SKM-1 (cell line): ENCODE measurements around the gene ALG12.
A peak's percentile ranks its signal among the peaks of the same experiment; 100 is the strongest.
"Not testable (repeated sequence)": the region's sequence is repeated elsewhere in the genome, so short reads cannot be mapped to it uniquely, and the experiment has no call there.

Experiments used
- DNase-seq: peaks from one replicate; lab custom pipeline; 2025; ENCODE audit not compliant: unreplicated experiment; lab: John Stamatoyannopoulos, UW

ALG12 gene

GRCh38 chr22:49946612-49947295 lies 28.5 kb upstream of the ALG12 start:
- no peak for DNase-seq

- DNase-seq: not testable (repeated sequence)
These were observed 27.0 kb upstream of the ALG12 start for GRCh38 chr22:49945042-49945794.

GRCh38 chr22:49944399-49944891 lies 26.2 kb upstream of the ALG12 start:
- DNase-seq: no peak

- no peak for DNase-seq
These were observed 25.6 kb upstream of the ALG12 start for GRCh38 chr22:49943771-49944398.

GRCh38 chr22:49943405-49943765 lies 25.1 kb upstream of the ALG12 start:
- DNase-seq: no peak

GRCh38 chr22:49942565-49943404 lies 24.5 kb upstream of the ALG12 start:
- DNase-seq: no peak

GRCh38 chr22:49941507-49942316 lies 23.5 kb upstream of the ALG12 start:
- DNase-seq: no peak

- DNase-seq: no peak
These were observed 20.4 kb upstream of the ALG12 start for GRCh38 chr22:49938565-49939136.

- no peak for DNase-seq
These were observed 19.7 kb upstream of the ALG12 start for GRCh38 chr22:49937758-49938564.

GRCh38 chr22:49936973-49937757 lies 18.9 kb upstream of the ALG12 start:
- DNase-seq: no peak

- DNase-seq: peak; percentile 79
These were observed 18.1 kb upstream of the ALG12 start for GRCh38 chr22:49936018-49936972.

- no peak for DNase-seq
These were observed 17.3 kb upstream of the ALG12 start for GRCh38 chr22:49935561-49935960.

GRCh38 chr22:49934891-49935557 lies 16.8 kb upstream of the ALG12 start:
- DNase-seq: peak; percentile 14

- DNase-seq: no peak
These were observed 16.1 kb upstream of the ALG12 start for GRCh38 chr22:49934160-49934890.

- no peak for DNase-seq
These were observed 15.3 kb upstream of the ALG12 start for GRCh38 chr22:49933236-49934159.
